Activated effector memory CD4-positive, alpha-beta T cell treated with anti-CD3 and anti-CD28 coated beads, Interleukin-2, amount 50 U/mL, for 16 hours (primary cell): ENCODE data around the gene ASXL1.

Experiments used
- DNase-seq: peaks from one replicate; pipeline ENCODE4 v3.0.0-alpha.2; 2020

Gene ASXL1

DNA sequence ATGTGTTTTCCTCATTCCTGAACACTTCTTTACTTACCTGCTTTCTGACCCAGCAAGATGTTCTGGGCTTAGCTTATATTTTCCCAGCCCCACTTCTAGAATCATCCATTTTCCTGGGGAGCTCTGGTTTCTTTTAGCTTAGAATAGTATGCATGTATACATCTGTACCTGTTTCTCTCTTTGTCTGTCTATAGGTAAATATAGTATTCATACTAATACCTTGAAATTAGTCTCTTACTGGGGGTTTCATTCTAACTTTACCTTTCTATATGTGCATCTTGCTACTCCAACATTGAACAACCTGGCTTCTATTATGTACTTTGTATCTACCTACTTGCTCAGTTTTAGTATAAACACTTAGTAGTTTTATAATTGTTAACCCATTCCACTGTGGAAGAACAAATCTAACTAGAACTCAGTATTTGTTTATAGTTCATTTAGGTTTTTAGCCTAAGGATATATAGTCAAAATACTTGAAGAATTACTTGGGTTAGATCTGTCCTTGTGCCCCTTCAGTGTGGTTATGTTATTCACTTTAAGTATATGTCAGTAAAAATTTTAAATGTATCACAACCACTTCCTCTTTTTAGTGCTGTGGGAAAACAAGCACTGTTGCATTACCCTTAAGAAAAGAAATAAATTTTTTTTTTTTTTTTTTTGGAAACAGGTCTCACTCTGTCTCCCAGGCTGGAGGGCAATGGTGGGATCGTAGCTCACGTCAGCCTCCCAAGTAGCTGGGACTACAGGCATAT, 54.0 kb downstream of the ASXL1 start:
- no peak for DNase-seq

DNA sequence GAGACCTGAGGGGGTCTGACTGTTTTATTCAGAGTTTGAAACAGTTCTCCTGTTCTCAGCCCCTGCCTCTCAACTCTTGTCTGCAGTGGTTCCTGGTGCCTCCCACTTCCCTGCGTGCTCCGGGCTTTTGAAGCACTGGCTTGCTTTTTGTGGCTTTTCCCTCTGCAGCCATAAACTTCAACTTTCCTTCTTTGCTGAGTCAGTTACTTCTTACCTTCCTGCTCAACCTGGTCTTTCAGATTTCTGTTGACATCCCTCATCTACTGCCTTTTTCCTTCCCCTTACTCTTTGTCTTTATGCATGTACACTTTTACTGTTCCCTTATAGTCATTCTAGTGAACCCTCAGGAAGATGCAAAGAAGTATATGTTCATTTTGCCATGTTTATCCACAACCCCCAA, 57.4 kb downstream of the ASXL1 start:
- no peak for DNase-seq

DNA sequence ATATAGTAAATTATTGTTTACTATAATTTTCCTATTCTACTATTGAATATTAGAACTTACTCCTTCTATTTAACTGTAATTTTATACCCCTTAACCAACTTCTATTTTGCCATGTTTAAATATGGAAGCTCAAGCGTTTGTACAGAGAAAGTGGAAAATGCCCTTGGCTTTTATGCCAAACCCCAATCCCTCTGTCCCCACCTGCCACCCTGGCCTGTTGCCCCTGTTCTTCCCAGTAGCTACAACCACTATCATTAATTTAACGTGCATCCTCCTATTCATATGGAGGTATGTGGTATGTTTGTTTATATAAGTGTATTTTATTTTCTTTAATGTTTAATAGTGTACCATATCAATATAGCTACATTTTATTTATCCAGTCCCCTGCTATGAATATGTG, 58.1 kb downstream of the ASXL1 start:
- no peak for DNase-seq

DNA sequence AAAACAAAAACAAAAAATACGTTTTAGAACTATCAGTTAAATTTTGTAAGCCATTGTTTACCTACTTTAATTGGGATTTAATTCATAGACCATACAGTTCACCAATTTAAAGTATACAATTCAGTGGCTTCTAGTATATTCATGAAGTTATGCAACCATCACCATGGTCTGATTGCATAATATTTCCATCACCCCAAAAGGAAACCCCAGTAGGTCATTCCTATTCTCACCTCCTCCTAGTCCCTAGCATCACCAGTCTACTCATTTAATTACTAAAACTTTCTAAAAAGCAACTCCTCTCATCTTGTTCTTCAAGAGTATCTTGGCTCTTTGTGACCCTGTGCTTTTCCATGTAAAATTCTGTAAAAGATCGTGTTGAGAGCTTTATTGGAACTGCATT, 60.2 kb downstream of the ASXL1 start:
- no peak for DNase-seq

DNA sequence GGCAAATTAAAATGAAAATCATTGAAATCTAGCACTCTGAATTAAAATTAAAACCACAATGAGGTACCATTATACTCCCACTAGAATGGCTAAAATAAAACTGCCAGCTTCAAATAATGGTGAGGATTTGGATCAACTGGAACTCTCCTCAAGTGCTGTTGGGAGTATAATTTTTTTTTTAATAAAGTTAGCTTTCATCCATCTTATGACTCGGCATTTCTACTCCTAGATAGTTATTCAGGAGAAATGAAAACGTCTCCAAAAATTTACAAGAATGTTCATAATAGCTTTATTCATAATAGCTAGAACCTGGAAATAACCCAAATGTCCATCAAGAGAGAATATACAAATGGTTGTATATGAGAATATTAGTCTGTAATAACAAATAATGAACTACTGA, 63.2 kb downstream of the ASXL1 start:
- no peak for DNase-seq

- DNase-seq = no peak
Measured at GRCh38 chr20:32427996-32428395, 69.9 kb downstream of the ASXL1 start.

DNA sequence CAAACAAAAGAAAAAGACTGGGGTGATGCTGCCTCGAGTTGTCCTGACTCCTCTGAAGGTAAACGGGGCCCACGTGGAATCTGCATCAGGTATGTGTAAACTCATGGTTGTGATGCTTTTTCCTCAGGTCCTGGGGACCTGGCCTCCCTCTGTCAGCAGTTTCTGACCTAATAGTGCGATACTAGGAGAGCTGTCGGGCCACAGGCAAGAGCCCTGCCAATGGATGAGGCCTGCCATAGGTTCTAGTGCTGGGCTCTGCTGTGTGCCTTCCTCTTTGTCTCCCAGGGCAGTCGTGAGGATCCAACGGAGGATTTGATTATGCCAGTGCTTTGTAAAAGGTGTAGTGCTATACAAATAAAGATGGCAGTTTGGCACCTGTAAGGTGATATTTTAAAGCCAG, 71.2 kb downstream of the ASXL1 start:
- DNase-seq = no peak

DNA sequence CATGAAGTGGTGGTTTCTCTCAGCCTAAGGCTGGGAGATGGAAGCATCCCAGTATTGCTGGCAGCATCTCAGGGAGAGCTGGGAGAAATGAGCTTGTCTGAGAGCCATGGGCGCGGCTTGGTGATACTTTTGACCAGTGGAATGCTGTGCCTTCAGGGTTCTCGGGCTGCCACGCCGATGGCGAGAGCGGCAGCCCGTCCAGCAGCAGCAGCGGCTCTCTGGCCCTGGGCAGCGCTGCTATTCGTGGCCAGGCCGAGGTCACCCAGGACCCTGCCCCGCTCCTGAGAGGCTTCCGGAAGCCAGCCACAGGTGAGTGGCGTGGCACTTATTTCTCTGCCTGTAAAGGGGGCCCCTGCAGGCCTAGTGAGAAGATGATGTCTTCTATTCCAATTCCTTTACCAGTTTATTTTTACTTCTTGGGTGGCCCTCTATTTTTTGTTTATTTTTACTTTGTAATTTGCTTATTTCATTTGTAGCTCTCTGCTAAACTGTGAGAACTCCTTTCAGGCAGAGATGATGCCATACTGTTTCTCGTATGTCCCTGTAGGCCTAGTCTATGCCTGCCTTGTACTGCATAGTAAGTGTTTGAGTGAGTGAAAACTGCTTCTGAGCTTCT, 71.7 kb downstream of the ASXL1 start:
- DNase-seq = no peak

GRCh38 chr20:32431457-32431856, 73.3 kb downstream of the ASXL1 start:
- no peak for DNase-seq

GRCh38 chr20:32432277-32432676, 74.1 kb downstream of the ASXL1 start:
- no peak for DNase-seq

GRCh38 chr20:32433311-32434021, 75.3 kb downstream of the ASXL1 start:
- DNase-seq = no peak

DNA sequence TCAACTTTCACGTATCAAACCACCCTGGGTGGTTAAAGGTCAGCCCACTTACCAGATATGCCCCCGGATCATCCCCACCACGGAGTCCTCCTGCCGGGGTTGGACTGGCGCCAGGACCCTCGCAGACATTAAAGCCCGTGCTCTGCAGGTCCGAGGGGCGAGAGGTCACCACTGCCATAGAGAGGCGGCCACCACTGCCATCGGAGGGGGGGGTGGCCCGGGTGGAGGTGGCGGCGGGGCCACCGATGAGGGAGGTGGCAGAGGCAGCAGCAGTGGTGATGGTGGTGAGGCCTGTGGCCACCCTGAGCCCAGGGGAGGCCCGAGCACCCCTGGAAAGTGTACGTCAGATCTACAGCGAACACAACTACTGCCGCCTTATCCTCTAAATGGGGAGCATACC, 76.3 kb downstream of the ASXL1 start:
- no peak for DNase-seq

DNA sequence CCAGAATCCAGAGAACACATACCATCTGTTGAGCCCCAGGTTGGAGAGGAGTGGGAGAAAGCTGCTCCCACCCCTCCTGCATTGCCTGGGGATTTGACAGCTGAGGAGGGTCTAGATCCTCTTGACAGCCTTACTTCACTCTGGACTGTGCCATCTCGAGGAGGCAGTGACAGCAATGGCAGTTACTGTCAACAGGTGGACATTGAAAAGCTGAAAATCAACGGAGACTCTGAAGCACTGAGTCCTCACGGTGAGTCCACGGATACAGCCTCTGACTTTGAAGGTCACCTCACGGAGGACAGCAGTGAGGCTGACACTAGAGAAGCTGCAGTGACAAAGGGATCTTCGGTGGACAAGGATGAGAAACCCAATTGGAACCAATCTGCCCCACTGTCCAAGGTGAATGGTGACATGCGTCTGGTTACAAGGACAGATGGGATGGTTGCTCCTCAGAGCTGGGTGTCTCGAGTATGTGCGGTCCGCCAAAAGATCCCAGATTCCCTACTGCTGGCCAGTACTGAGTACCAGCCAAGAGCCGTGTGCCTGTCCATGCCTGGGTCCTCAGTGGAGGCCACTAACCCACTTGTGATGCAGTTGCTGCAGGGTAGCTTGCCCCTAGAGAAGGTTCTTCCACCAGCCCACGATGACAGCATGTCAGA, 77.4 kb downstream of the ASXL1 start:
- no peak for DNase-seq

DNA sequence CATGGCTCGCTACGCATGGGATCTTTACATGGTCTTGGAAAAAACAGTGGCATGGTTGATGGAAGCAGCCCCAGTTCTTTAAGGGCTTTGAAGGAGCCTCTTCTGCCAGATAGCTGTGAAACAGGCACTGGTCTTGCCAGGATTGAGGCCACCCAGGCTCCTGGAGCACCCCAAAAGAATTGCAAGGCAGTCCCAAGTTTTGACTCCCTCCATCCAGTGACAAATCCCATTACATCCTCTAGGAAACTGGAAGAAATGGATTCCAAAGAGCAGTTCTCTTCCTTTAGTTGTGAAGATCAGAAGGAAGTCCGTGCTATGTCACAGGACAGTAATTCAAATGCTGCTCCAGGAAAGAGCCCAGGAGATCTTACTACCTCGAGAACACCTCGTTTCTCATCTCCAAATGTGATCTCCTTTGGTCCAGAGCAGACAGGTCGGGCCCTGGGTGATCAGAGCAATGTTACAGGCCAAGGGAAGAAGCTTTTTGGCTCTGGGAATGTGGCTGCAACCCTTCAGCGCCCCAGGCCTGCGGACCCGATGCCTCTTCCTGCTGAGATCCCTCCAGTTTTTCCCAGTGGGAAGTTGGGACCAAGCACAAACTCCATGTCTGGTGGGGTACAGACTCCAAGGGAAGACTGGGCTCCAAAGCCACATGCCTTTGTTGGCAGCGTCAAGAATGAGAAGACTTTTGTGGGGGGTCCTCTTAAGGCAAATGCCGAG, 78.2 kb downstream of the ASXL1 start:
- no peak for DNase-seq

GRCh38 chr20:32436968-32437367, 78.8 kb downstream of the ASXL1 start:
- no peak for DNase-seq

GRCh38 chr20:32437391-32438074, 79.4 kb downstream of the ASXL1 start:
- peak; percentile 66 for DNase-seq

DNA sequence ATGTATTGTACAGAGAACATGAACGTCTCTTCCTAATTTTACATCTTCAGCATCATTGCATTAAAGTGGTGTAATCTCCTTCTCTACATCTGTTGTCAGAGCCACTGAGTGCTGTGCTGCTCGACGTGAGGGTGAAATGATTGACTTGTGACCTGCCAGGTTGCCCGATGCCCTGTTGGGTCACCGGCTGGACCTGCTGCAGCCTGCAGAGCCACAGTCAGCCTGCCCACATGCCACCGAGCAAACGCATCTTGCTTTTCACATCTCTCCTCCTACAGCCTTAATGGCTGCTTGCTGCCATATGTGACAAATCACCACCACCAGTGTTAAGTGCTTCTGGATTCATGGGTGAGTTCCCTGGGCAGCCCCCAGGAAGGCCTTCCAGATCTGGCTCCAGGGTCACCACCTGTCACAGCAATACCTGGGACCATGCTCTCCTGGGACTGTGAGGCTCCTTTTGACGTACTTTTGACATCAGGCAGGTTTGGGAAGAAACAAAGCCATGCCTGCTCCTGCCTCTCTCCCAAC, 80.3 kb downstream of the ASXL1 start:
- no peak for DNase-seq

GRCh38 chr20:32439132-32439829, 81.2 kb downstream of the ASXL1 start:
- DNase-seq = no peak

- no peak for DNase-seq
Measured at GRCh38 chr20:32440069-32440757, 82.1 kb downstream of the ASXL1 start.

DNA sequence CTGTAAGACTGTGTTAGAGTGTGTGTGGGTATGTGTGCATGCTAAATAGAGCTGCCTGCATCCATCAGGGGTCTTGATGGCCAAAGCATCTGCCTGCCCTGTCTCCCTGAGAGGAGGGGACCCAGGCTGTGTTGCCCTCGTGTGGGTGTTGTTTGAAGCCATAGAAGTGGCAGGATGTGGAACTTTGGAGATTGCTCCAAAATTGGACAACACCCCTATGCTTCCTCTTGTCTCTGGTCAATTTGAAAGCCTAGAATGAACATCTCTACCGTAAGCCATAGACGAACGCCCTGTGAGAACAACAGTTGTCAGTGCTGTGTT, 82.6 kb downstream of the ASXL1 start:
- no peak for DNase-seq

DNA sequence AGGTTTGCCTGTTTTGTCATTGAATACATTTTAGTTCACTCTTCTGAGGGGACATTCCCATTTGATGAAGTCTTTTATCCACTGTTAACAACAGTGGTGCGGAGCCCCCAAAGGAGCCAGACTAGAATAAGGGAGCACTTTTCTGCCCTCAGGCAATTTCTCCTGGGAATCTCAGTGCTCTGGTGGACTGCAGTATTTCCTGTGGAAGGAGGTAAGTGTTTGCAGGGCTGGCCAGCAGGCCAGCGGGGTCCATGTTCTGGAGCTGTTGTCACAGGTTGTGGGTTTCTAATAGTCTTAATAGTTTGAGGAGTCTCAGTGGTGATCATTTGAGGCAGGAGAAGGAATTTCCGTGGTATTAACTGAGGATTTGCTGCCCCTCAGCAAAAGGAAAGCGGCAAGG, 83.5 kb downstream of the ASXL1 start:
- DNase-seq = no peak
